ENCODE data around the gene PGS1.
"Not testable (repeated sequence)": the region's sequence is repeated elsewhere in the genome, so short reads cannot be mapped to it uniquely, and the experiment has no call there.

The PGS1 gene

GRCh38 chr17:78378225-78379130 is at the start of gene PGS1:
PGS1 (plus strand) TSS chr17:78378649; CDS start chr17:78378666, 17 bp downstream.
- Histone ChIP-seq H3K36me3 (no peaks in the 10 kb centered on the region), H3K27me3 (no peaks in the 10 kb centered on the region), H3K4me1 (ENCODE audit: control insufficient read depth in 1 of 2, insufficient read depth in 1 of 2, low read depth in 1 of 2, low read length in 1 of 2) (peaks cover 83 to 86% of the 10 kb centered on the region in 2 experiments), H3K9me3 (no peaks in the 10 kb centered on the region), H3K4me3 (ENCODE audit: low read depth in 1 of 2, low read length in 1 of 2) (peak within 1 kb of the TSS; percentile 78 to 92), H3K27ac (peak within 1 kb of the TSS; percentile 97)
- peak; percentile 53 for TF ChIP-seq CTCF (IDR thresholded peaks at IDR 0.05)

GRCh38 chr17:78329263-78330059 is 49.0 kb upstream of the PGS1 start:
- H3K9me3 ChIP-seq, result no peaks in the 10 kb centered on the region
- no peak overlapping the region for H3K27ac ChIP-seq
- H3K4me3 ChIP-seq (ENCODE audit: low read depth in 1 of 2, low read length in 1 of 2), result no peak overlapping the region
- H3K4me1 ChIP-seq (ENCODE audit: control insufficient read depth in 1 of 2, insufficient read depth in 1 of 2, low read depth in 1 of 2, low read length in 1 of 2), result peaks cover 3 to 13% of the 10 kb centered on the region in 2 experiments
- no peaks in the 10 kb centered on the region for H3K36me3 ChIP-seq
- H3K27me3 ChIP-seq, result peaks cover 11% of the 10 kb centered on the region
- no peak for TF ChIP-seq CTCF (IDR thresholded peaks at IDR 0.05)

GRCh38 chr17:78330570-78331224 is 47.8 kb upstream of the PGS1 start:
- Histone ChIP-seq H3K4me3 (ENCODE audit: low read depth in 1 of 2, low read length in 1 of 2) (no peak overlapping the region), H3K4me1 (ENCODE audit: control insufficient read depth in 1 of 2, insufficient read depth in 1 of 2, low read depth in 1 of 2, low read length in 1 of 2) (peaks cover 0 to 8% of the 10 kb centered on the region in 2 experiments), H3K27me3 (peaks cover 12% of the 10 kb centered on the region), H3K9me3 (no peaks in the 10 kb centered on the region), H3K27ac (no peak overlapping the region), H3K36me3 (no peaks in the 10 kb centered on the region)
- no peak for TF ChIP-seq CTCF (IDR thresholded peaks at IDR 0.05)

GRCh38 chr17:78331355-78331754 is 47.1 kb upstream of the PGS1 start:
- H3K4me1 ChIP-seq (ENCODE audit: control insufficient read depth in 1 of 2, insufficient read depth in 1 of 2, low read depth in 1 of 2, low read length in 1 of 2); H3K9me3 ChIP-seq: not testable (repeated sequence)

GRCh38 chr17:78332991-78333390 is 45.5 kb upstream of the PGS1 start:
- peaks cover 0 to 18% of the 10 kb centered on the region in 2 experiments for H3K4me1 ChIP-seq (ENCODE audit: control insufficient read depth in 1 of 2, insufficient read depth in 1 of 2, low read depth in 1 of 2, low read length in 1 of 2)
- no peak overlapping the region for H3K27ac ChIP-seq
- no peaks in the 10 kb centered on the region for H3K9me3 ChIP-seq
- no peak for TF ChIP-seq CTCF (IDR thresholded peaks at IDR 0.05)
- no peaks in the 10 kb centered on the region for H3K36me3 ChIP-seq
- H3K27me3 ChIP-seq, result peaks cover 21% of the 10 kb centered on the region
- H3K4me3 ChIP-seq (ENCODE audit: low read depth in 1 of 2, low read length in 1 of 2), result no peak overlapping the region

More at GRCh38 chr17:78331355-78331754, 47.1 kb upstream of the PGS1 start:
- not testable (repeated sequence) for H3K27ac ChIP-seq; H3K4me3 ChIP-seq (ENCODE audit: low read depth in 1 of 2, low read length in 1 of 2); H3K36me3 ChIP-seq
- H3K27me3 ChIP-seq, result peaks cover 12% of the 10 kb centered on the region
